Effector memory CD4-positive, alpha-beta T cell (primary cell): ENCODE data around the gene GLRX.
"Not testable (repeated sequence)": the region's sequence is repeated elsewhere in the genome, so short reads cannot be mapped to it uniquely, and the experiment has no call there.

Experiments
- DNase-seq, 3 donors: peaks; one replicate each; pipeline ENCODE4 v3.0.0-alpha.2; 2020
- H3K27ac ChIP-seq: 2 replicates; pipeline ENCODE4 v1.7.0; 2013; ENCODE audit warnings: mild to moderate bottlenecking, low read length, moderate library complexity; ENCODE audit not compliant: insufficient read depth, poor library complexity, severe bottlenecking
- H3K27me3 ChIP-seq: replicated peaks from 2 replicates; pipeline ENCODE4 v1.7.0; 2013; ENCODE audit warnings: mild to moderate bottlenecking, low read length; ENCODE audit not compliant: insufficient read depth, control insufficient read depth, poor library complexity, severe bottlenecking
- H3K36me3 ChIP-seq: 2 replicates; pipeline ENCODE4 v1.7.0; 2013; ENCODE audit warnings: mild to moderate bottlenecking, low read length, moderate library complexity; ENCODE audit not compliant: control insufficient read depth, insufficient read depth
- H3K4me1 ChIP-seq: 2 replicates; pipeline ENCODE4 v1.7.0; 2013; ENCODE audit warnings: low read length, mild to moderate bottlenecking; ENCODE audit not compliant: control insufficient read depth, insufficient read depth, poor library complexity, severe bottlenecking
- H3K4me3 ChIP-seq: 2 replicates; pipeline ENCODE4 v1.7.0; 2013; ENCODE audit warnings: low read length, low read depth, mild to moderate bottlenecking; ENCODE audit not compliant: insufficient read depth, poor library complexity, severe bottlenecking
- H3K9me3 ChIP-seq: 2 replicates; pipeline ENCODE4 v1.7.0; 2013; ENCODE audit warnings: mild to moderate bottlenecking, low read length, moderate library complexity; ENCODE audit not compliant: control insufficient read depth

GLRX gene

DNA sequence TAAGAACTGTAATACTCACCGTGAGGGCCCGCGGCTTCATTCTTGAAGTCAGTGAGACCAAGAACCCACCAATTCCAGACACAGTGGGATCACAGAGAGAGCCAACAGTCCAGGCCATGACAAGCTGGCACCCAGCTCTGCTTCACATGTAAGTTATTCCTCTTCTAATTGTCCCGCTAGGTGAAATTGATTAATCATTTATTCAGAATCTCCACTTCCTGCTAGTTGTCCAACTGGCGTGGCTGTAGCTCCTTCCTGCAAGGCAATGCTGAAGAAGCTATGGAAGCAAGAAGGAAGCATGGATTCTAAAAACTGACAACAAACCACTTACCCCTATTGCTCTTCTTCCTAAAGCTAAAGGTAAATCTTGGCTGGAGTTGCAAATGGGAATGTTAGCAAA lies 30.0 kb upstream of the GLRX start:
- no peak for DNase-seq
- Histone ChIP-seq H3K4me3 (no peak overlapping the region), H3K36me3 (no peaks in the 10 kb centered on the region), H3K4me1 (no peaks in the 10 kb centered on the region), H3K9me3 (no peaks in the 10 kb centered on the region), H3K27ac (no peak overlapping the region), H3K27me3 (no peaks in the 10 kb centered on the region)

DNA sequence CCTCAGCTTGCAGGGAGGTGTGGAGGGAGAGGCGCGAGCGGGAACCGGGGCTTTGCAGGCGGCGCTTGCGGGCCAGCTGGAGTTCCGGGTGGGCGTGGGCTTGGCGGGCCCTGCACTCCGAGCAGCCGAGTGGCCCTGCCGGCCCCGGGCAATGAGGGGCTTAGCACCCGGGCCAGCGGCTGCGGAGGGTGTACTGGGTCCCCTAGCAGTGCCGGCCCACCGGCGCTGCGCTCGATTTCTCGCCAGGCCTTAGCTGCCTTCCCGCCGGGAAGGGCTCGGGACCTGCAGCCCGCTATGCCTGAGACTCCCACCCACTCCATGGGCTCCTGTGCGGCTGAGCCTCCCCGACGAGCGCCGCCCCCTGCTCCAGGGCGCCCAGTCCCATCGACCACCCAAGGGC lies 28.6 kb upstream of the GLRX start:
- not testable (repeated sequence) for DNase-seq, H3K4me1 ChIP-seq, H3K9me3 ChIP-seq, H3K36me3 ChIP-seq, H3K27ac ChIP-seq, H3K27me3 ChIP-seq, H3K4me3 ChIP-seq

DNA sequence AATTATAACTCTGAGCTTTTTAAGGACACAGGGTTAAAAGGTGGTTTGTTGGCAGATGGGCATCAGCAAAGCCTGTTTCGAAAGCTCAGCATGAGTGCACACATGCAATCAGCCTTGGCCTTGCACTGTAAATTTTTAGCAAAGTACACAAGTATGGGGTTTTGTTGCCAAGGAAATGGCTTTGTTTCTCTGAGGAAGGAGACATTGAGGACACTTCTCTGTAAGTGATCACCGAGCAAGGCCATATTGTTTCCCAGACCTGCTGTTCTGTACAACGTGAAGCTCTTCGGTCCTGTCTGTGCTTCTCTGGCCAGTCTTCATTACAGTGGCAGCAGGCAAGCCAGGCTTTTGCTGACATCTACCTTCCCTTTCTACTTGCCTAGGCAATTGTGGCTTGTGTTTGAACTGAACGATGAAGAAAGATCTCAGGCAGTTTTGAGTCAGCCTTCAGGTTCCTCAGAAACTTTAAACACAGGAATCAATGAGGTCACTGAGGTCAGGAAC lies 27.9 kb upstream of the GLRX start:
- H3K27me3 ChIP-seq = no peaks in the 10 kb centered on the region
- no peak overlapping the region for H3K27ac ChIP-seq
- no peaks in the 10 kb centered on the region for H3K9me3 ChIP-seq
- no peak for DNase-seq
- H3K4me1 ChIP-seq = no peaks in the 10 kb centered on the region
- H3K4me3 ChIP-seq = no peak overlapping the region
- no peaks in the 10 kb centered on the region for H3K36me3 ChIP-seq

DNA sequence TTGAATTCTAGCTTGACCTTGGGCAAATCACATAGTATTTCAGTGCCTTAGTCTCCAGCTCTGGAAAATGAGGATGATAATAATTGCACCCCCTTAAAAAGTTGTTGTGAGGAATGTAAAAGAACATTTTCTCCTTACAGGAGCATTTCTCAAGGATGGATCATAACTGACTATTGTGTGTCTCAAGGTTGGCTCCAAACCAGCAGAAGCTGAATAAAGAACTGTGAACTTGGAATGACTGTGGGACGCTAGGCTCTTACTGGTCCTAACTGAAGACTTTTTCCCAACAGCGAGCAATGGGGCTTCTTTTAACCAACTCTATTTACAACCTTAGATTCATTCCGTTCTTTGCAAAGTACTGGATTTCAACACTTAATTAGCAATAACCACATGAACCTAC lies 26.2 kb upstream of the GLRX start:
- no peak overlapping the region for H3K27ac ChIP-seq
- H3K27me3 ChIP-seq = no peaks in the 10 kb centered on the region
- no peak for DNase-seq
- no peak overlapping the region for H3K4me3 ChIP-seq
- H3K9me3 ChIP-seq = no peaks in the 10 kb centered on the region
- H3K4me1 ChIP-seq = peaks cover 2% of the 10 kb centered on the region
- no peaks in the 10 kb centered on the region for H3K36me3 ChIP-seq

DNA sequence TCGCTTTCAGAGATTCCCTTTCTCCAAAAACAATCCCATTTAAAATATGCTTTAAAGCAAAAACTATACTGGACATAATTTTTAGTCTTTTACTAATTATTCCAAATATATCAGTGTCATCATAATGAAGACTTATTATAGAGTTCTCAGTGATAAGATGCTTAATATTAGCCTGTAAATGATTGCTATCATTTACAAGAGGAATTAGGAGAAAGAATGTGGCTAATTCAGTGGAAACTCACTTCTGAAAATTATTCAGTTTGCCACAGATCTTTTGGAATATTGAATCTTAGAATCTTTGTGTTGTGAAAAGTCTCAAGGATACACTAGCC lies 24.7 kb upstream of the GLRX start:
- Histone ChIP-seq H3K4me3 (no peak overlapping the region), H3K9me3 (no peaks in the 10 kb centered on the region), H3K27me3 (no peaks in the 10 kb centered on the region), H3K4me1 (peaks cover 12% of the 10 kb centered on the region), H3K27ac (no peak overlapping the region), H3K36me3 (no peaks in the 10 kb centered on the region)
- no peak for DNase-seq

- peak; percentile 34 to 53 (median 39) for DNase-seq
- Histone ChIP-seq H3K27ac (no peak overlapping the region), H3K4me1 (peaks cover 12% of the 10 kb centered on the region), H3K36me3 (no peaks in the 10 kb centered on the region), H3K27me3 (no peaks in the 10 kb centered on the region), H3K9me3 (no peaks in the 10 kb centered on the region), H3K4me3 (no peak overlapping the region)
Measured at GRCh38 chr5:95846554-95847260, 24.2 kb upstream of the GLRX start.

GRCh38 chr5:95845391-95845790 lies 22.9 kb upstream of the GLRX start:
- Histone ChIP-seq H3K27ac (no peak overlapping the region), H3K4me1 (peaks cover 12% of the 10 kb centered on the region), H3K27me3 (no peaks in the 10 kb centered on the region), H3K36me3 (no peaks in the 10 kb centered on the region), H3K4me3 (no peak overlapping the region), H3K9me3 (no peaks in the 10 kb centered on the region)
- DNase-seq = no peak

GRCh38 chr5:95843733-95844223 lies 21.3 kb upstream of the GLRX start:
- Histone ChIP-seq H3K27me3 (no peaks in the 10 kb centered on the region), H3K4me1 (peaks cover 12% of the 10 kb centered on the region), H3K27ac (no peak overlapping the region), H3K36me3 (no peaks in the 10 kb centered on the region), H3K4me3 (no peak overlapping the region), H3K9me3 (no peaks in the 10 kb centered on the region)
- DNase-seq = no peak

DNA sequence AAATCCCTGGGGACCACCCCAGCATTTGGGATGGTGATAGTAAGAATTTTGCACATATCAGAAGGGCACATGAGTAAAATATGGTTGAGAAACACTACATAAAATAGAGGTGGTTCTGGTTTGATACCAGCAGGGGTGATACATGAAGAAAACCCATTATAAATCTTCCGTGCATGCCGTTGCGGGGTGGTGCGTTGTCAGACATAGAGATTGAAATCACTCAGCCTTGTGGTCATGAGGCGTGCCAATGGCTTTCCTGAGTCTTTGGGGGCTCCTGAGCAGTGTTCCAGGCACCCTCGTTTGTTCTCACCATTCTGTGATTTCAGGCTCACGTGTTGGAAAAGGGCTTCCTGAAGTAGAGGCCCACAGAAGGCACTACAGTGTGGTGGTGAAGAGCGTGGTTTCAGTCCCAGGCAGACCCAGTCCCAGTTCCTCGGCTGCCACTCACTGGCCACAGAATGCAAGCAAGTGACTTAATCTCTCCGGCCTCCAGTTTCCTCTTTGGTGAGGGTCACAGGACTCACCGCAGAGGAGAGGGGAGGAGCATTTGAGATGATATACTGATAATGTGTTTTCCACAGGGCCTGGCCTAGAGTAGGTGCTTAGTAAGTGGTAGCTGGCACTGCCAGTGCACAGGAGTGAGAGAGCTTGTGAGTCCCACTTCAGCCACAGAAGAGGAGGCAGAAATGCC lies 20.5 kb upstream of the GLRX start:
- DNase-seq = peak; percentile 48 to 51 (median 49)
- Histone ChIP-seq H3K4me1 (peaks cover 12% of the 10 kb centered on the region), H3K36me3 (no peaks in the 10 kb centered on the region), H3K4me3 (no peak overlapping the region), H3K27me3 (no peaks in the 10 kb centered on the region), H3K27ac (no peak overlapping the region), H3K9me3 (no peaks in the 10 kb centered on the region)
